ENCODE measurements around the gene CDC14C. TPM values are rescaled to one million over a fixed set of nuclear protein-coding genes. Genes with fewer than 3 reads are reported as not detected.

The CDC14C gene
- total RNA-seq = not detected

DNA sequence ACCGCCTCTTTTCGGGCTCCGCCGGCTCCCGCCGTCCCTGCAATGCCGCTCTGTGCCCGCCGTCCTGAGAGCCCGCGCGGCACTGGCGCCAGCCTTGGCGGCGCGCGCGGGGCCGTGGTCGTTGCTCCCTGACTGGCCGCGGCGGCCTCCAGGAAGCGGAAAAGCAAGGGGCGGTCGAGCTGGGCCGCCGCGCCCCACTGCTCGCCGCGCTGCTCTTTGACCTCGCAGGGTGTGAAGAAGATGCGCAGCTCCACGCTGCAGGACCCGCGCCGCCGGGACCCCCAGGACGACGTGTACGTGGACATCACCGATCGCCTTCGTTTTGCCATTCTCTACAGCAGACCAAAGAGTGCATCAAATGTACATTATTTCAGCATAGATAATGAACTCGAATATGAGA lies at the start of gene CDC14C:
Gene CDC14C, plus strand, starts transcription at position 115 of the 400 bp plus-strand sequence. Its CDS starts 126 bp downstream, at position 241.
- TF ChIP-seq, protein P1, sequence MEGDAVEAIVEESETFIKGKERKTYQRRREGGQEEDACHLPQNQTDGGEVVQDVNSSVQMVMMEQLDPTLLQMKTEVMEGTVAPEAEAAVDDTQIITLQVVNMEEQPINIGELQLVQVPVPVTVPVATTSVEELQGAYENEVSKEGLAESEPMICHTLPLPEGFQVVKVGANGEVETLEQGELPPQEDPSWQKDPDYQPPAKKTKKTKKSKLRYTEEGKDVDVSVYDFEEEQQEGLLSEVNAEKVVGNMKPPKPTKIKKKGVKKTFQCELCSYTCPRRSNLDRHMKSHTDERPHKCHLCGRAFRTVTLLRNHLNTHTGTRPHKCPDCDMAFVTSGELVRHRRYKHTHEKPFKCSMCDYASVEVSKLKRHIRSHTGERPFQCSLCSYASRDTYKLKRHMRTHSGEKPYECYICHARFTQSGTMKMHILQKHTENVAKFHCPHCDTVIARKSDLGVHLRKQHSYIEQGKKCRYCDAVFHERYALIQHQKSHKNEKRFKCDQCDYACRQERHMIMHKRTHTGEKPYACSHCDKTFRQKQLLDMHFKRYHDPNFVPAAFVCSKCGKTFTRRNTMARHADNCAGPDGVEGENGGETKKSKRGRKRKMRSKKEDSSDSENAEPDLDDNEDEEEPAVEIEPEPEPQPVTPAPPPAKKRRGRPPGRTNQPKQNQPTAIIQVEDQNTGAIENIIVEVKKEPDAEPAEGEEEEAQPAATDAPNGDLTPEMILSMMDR (IDR thresholded peaks at IDR 0.05; ENCODE audit: low read depth) = no peak

DNA sequence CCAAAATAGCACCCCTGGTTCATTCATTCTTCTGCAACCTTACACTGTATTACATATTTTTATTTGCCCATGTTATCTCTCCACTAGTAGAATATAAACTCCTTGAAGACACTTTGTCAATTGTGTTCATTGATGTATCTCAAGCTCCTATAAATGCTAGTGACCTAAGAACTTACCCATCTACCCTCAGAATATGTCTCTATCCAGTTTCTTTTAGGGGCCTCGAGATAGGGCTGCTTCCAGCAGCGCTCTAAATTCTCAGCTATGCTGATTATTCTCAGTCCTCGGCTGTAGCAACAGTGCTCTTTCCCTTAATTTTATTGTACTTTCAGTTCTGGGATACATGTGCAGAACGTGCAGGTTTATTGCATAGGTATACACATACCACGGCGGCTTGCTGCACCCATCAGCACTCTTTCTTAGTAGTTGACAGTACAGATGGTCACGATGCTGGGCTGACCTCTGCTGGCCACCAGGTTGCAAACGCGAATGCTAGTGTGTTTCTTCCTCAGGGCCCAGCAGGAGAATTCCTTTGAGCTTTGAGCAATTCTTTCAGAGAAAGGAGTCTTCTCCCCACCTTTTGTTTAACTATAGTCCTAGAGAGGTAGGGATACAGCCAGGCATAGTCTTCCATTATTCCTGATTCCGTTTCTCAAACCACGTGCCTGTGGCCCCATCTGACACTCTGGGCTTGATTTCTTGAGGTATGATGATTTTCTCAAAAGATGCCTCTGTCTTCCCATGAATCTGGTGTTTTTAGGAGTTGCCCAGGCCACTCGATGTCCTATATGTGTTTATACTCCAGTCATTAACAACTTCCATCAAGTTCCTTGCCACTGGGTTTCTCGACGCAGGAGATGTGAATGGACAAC lies 49.1 kb upstream of the CDC14C start:
- TF ChIP-seq, protein P1 (IDR thresholded peaks at IDR 0.05; ENCODE audit: low read depth) = no peak

DNA sequence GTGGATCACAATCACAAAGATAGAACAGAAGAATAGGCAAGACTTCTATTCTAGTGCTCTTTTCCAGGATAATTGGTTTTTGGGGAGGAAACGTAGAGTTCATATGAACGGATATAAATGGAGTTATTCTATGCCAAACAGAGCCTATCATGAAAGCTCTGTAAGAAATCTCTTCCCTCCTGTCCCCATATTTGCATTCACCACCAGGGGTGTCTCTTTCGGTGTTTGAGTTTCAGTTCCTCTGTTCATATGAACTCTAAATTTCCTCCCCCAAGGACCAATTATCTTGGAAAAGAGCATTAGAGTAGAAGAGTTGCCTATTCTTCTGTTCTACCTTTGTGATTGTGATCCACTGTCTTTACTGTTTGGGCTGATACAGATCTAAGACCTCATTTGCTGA lies 48.3 kb upstream of the CDC14C start:
- TF ChIP-seq, protein P1 (IDR thresholded peaks at IDR 0.05; ENCODE audit: low read depth) = no peak

DNA sequence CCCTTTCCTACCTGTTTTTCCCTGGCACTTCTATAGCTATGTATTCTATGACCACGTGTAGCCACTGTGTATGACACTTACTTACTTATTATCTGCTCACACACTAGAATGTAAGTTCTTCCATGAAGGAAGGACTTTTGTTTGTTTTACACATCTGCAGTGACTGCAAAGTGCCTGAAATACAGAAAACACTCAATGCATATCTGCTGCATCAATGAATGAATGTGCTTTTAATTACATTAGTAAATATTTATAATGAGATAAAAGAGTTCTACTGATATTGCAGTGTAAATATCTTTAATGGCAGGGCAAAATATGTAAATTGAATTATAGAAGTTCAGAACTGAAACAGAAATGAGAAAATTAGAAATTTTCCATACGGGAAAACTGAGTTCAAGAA lies 43.5 kb upstream of the CDC14C start:
- TF ChIP-seq, protein P1 (IDR thresholded peaks at IDR 0.05; ENCODE audit: low read depth) = no peak

DNA sequence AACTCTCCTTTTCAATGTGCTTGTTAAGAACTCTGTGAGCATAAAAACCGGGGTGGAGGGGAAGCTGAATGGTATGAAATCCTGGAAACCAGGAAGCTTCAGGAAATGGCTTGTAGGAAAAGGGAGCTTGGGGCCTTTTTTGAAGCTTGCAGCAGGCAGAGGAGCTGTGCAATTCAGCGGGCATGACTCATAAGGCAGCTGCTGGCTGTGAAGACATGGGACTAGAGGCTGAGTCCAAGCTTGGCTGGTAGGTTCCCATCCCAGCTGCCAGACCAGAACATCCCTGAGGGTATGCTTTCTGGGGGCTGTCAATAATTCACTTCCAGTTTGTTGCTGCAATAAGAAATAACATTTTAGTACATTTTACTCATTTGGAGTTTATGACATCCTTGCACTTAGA lies 36.8 kb upstream of the CDC14C start:
- TF ChIP-seq, protein P1 (IDR thresholded peaks at IDR 0.05; ENCODE audit: low read depth) = no peak

DNA sequence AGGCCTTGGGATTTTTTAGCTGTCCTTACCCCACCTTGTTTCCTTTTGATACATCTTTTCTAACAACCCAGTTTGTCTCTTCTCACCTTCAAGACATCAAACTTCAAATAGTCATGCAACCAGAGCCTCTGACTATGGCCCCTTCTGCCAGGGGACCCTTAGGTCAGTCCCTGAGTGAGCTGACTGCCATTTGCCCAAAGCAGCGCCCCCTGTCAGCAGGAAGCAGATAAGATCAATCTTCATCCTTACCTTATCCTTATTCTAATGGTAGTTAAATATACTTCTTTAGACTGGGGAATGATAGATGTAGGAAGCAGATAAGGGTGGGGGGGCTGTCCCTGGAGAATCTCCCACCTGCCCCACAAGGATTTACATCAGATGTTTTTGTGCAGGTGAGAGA lies 29.8 kb upstream of the CDC14C start:
- TF ChIP-seq, protein P1 (IDR thresholded peaks at IDR 0.05; ENCODE audit: low read depth) = no peak

DNA sequence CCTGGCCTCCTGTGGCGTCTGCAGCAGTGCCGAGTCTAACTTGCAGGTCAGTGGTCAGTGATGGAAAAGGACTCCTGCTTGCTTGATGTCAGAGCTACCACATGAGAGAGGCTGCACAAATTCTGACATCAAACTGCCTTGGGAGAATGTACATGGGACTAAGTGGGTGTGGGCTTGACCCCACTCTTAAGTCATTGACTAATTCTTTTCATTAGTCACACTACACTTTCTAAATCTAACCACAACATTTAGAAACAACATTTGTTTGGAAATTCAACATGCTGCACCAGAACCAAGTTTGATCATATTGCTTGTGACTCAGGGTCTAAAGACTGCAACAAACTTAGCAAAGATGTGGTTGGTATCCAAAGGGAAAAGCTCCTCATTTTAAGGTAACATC lies 24.4 kb upstream of the CDC14C start:
- TF ChIP-seq, protein P1 (IDR thresholded peaks at IDR 0.05; ENCODE audit: low read depth) = no peak

All from subcutaneous adipose tissue (tissue), 4 donors.